ENCODE results near the gene DPP6.

DPP6 gene

GRCh38 chr7:154877031-154877430, 824.8 kb downstream of the DPP6 start:
- DNase-seq (ENCODE audit: low read depth in 2 of 2): no peak

GRCh38 chr7:154879629-154880028, 827.4 kb downstream of the DPP6 start:
- DNase-seq (ENCODE audit: low read depth in 2 of 2): no peak

GRCh38 chr7:154880513-154880912, 828.3 kb downstream of the DPP6 start:
- DNase-seq (ENCODE audit: low read depth in 2 of 2): no peak

- no peak for DNase-seq (ENCODE audit: low read depth in 2 of 2)
These were observed 828.8 kb downstream of the DPP6 start for GRCh38 chr7:154881026-154881425.

- no peak for DNase-seq (ENCODE audit: low read depth in 2 of 2)
These were observed 829.3 kb downstream of the DPP6 start for GRCh38 chr7:154881526-154881925.

- DNase-seq (ENCODE audit: low read depth in 2 of 2): no peak
These were observed 830.8 kb downstream of the DPP6 start for GRCh38 chr7:154882931-154883474.

- no peak for DNase-seq (ENCODE audit: low read depth in 2 of 2)
These were observed 832.2 kb downstream of the DPP6 start for GRCh38 chr7:154884348-154884920.

- no peak for DNase-seq (ENCODE audit: low read depth in 2 of 2)
These were observed 834.4 kb downstream of the DPP6 start for GRCh38 chr7:154886591-154886990.

- DNase-seq (ENCODE audit: low read depth in 2 of 2): no peak
These were observed 836.5 kb downstream of the DPP6 start for GRCh38 chr7:154888690-154889089.

- DNase-seq (ENCODE audit: low read depth in 2 of 2): no peak
These were observed 840.3 kb downstream of the DPP6 start for GRCh38 chr7:154892459-154892858.

GRCh38 chr7:154896076-154896475, 843.9 kb downstream of the DPP6 start:
- no peak for DNase-seq (ENCODE audit: low read depth in 2 of 2)

GRCh38 chr7:154898973-154899855, 847.0 kb downstream of the DPP6 start:
- no peak for DNase-seq (ENCODE audit: low read depth in 2 of 2)

GRCh38 chr7:154899862-154900261, 847.7 kb downstream of the DPP6 start:
- no peak for DNase-seq (ENCODE audit: low read depth in 2 of 2)

GRCh38 chr7:154902600-154903082, 850.4 kb downstream of the DPP6 start:
- DNase-seq (ENCODE audit: low read depth in 2 of 2): no peak

- no peak for DNase-seq (ENCODE audit: low read depth in 2 of 2)
These were observed 851.0 kb downstream of the DPP6 start for GRCh38 chr7:154903083-154903731.

GRCh38 chr7:154905146-154905545, 852.9 kb downstream of the DPP6 start:
- no peak for DNase-seq (ENCODE audit: low read depth in 2 of 2)

- DNase-seq (ENCODE audit: low read depth in 2 of 2): no peak
These were observed 853.4 kb downstream of the DPP6 start for GRCh38 chr7:154905615-154906014.

- DNase-seq (ENCODE audit: low read depth in 2 of 2): no peak
These were observed 854.0 kb downstream of the DPP6 start for GRCh38 chr7:154906201-154906600.

GRCh38 chr7:154906736-154907355, 854.6 kb downstream of the DPP6 start:
- DNase-seq (ENCODE audit: low read depth in 2 of 2): no peak

- no peak for DNase-seq (ENCODE audit: low read depth in 2 of 2)
These were observed 855.7 kb downstream of the DPP6 start for GRCh38 chr7:154907651-154908620.

Data from fibroblast of skin of left biceps (primary cell).